GM12801 (cell line): ENCODE measurements around the gene NUCKS1.

Experiments
- TF ChIP-seq, protein P1 (sequence below): IDR thresholded peaks from one replicate; pipeline ENCODE4 v1.5.1; 2011; ENCODE audit warnings: control low read depth; ENCODE audit not compliant: insufficient read length; ENCODE audit errors: extremely low read depth

NUCKS1 gene

DNA sequence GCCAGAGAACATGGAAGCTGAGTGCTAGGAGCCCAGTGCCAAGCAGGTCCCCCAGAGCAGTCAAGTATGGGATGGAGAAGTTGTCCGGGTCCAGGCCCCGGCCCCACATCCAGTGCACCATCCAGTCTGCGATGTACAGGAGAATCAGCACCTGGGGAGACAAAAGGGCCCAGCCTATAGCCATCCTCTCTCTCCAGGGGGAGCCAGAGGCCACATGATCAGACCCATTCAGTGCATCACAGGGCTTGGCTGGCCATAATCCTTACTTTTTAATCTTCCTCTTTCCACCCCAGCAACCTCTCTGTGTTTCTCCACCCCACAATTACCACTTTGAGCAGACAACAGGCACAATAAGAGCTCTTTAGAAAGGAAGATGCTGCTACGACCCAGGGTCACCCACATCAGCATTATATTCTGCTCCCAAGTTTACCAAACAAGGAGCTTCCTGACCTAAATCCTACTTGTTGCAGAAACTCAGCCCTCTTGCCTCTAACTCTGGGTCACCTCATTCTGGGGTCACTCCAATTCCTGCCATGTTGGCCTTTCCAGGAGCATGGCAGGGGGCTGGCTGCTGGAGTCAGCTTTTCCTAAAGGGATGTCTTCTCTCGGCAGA lies 41.7 kb upstream of the NUCKS1 start:
- TF ChIP-seq, protein P1, sequence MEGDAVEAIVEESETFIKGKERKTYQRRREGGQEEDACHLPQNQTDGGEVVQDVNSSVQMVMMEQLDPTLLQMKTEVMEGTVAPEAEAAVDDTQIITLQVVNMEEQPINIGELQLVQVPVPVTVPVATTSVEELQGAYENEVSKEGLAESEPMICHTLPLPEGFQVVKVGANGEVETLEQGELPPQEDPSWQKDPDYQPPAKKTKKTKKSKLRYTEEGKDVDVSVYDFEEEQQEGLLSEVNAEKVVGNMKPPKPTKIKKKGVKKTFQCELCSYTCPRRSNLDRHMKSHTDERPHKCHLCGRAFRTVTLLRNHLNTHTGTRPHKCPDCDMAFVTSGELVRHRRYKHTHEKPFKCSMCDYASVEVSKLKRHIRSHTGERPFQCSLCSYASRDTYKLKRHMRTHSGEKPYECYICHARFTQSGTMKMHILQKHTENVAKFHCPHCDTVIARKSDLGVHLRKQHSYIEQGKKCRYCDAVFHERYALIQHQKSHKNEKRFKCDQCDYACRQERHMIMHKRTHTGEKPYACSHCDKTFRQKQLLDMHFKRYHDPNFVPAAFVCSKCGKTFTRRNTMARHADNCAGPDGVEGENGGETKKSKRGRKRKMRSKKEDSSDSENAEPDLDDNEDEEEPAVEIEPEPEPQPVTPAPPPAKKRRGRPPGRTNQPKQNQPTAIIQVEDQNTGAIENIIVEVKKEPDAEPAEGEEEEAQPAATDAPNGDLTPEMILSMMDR, result no peak

DNA sequence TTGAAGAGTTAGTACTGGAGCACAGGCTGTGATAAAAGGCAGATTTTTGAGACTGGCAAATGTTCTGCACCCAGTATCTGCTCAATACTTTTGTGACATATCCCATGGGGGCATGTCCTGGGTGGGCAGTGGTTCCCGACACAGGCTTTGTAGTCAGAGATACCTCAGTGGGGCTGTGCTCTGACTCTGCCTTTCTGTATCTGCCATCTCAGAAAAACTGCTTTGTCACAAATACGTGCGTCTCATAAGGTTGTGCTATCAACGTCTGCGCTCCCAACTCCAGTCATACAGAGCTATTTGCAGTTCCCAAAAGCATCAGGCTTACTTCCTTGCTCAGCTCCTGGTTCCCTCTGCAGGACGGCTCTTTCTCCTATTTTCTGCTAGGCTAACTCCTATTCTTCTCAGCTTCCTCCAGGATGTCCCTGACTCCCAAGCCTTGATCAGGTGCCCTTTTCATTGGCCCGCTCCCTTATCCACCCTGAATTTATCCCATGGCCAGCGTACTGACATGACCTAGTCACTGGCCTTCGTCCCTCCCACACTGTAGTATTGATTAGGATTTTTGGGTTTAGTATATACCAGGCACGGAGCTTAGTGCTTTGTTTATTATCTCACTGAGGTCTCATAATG lies 37.4 kb upstream of the NUCKS1 start:
- TF ChIP-seq, protein P1, result no peak

DNA sequence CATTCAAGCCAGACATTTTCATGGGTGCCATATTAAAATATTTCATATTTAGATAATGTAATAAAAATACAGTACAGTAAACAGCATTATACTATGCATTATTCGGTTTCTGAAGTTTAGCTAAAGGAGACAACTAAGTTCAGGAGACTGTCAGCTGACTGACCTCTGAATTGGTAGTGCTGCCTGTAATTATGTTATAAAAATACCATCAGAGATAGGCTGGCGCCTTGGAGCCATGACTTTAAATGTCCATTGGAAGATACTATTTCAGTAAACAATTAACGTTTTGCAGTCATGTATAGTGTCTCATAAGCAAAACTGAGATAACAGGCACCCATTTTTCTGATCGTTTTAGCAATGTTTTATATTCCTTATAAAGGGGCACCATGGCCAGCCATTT lies 36.6 kb upstream of the NUCKS1 start:
- TF ChIP-seq, protein P1, result no peak

DNA sequence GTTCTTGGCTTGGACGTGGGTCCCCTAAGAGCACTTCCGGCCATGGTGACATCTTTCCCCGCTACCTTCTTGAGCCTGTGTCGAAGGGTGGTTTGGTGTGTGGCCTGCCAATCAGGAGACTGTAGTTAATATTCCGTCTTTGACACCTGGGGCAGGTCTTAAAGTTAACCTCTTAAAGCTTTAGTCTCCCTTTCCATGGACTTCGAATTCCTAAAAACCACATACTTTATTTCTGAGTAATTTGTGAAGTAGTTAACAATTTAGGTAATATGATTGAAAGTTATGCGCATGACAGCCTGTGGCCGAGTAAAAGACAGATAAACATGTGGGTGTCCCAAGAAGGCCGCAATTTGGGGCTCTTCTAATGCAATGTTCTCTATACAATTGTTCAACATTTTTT lies 35.5 kb upstream of the NUCKS1 start:
- TF ChIP-seq, protein P1, result no peak

DNA sequence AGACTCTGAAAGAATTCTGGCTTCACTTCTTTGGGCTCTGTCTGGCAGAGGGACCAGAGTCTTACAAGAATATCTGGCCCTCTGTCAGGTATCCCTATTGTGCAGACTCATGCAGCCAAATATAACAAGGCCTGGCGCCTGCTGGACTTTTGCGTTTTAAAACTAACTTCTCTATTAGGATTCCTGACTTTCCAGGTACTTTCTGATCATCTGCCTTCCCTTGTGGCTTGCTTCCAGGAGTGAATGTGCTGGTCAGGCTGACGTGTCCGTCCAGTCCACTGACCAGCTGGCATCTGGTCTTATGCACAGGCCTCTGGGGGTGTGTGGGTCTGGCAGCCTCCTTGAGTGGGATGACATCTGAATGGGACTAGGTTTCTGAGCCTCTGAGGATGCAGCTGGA lies 33.9 kb upstream of the NUCKS1 start:
- TF ChIP-seq, protein P1, result no peak

DNA sequence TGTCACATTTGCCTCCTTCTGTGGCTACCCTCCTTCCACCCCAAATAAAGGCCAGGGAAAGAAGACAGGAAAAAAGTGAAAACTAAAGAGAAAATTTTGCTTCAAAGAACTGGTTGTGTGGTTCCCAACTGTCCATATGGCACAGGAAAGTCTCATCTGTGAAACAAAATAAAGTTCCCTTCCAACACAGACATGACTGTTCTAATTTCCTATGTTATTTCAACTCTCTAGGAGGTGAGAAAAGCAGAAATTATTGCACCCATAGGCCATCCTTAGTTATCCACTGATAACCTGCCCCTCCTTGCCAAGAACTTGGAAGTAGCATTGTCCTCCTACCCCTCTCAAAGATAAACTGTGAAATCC lies 33.4 kb upstream of the NUCKS1 start:
- TF ChIP-seq, protein P1, result no peak

DNA sequence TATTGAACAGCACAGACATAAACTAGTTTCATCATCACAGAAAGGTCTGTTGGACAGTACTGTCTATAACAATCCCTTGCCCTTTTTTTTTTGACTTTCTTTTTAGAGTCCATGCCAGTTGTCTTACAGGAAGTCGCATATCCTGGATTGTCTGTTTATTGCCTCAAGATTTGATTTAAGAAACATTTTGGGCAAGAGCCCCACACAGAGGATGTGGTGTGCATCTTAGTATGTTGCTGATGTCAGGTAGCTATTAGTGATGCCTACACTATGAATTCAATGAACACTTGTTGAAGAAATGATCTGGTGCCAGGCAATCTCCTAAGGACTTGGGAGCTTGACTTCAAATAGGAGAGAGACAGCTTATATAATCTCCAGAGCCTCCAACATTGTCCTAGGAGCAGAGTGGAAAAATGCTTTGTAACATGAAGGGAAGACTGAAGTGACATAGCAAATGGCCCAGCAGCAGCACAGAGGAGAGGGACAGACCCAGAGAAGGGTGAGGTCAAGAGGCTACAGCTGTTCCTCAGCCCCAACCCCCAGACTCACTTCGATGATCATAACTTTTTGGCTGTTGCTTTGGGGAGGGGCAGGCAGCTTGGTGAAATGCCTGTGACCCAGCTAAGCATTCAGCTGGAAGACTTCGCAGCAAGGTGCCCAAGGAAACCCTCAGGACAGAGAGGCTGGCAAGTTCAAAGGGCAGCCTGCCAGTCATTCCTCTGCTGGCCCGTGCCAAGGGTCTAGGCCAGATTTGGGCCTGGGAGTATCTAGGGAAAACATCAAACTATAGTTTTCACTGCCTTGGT lies 32.8 kb upstream of the NUCKS1 start:
- TF ChIP-seq, protein P1, result no peak
